GM12891 (cell line): ENCODE results near the gene RBM20.

Experiments
- POLR2A ChIP-seq: IDR thresholded peaks from 2 replicates; pipeline ENCODE4 v1.6.1; 2011; ENCODE audit warnings: low read depth, low read length, control low read depth
- POLR2AphosphoS5 ChIP-seq: IDR thresholded peaks from 2 replicates; pipeline ENCODE4 v1.6.1; 2011; ENCODE audit warnings: low read depth, low read length, control low read depth
- TAF1 ChIP-seq: IDR thresholded peaks from 2 replicates; pipeline ENCODE4 v1.6.1; 2011; ENCODE audit warnings: low read depth, low read length, control low read depth

- TF ChIP-seq POLR2A = no peak
- TF ChIP-seq TAF1 = no peak
- no peak for TF ChIP-seq POLR2AphosphoS5
These were observed 174.4 kb downstream of the RBM20 start for GRCh38 chr10:110818311-110819256.
